ENCODE measurements around the gene ADAMTS3. TPM values are rescaled to one million over a fixed set of nuclear protein-coding genes. Genes with fewer than 3 reads are reported as not detected.

The ADAMTS3 gene
- polyA plus RNA-seq, 2 of the 4 experiments (the other 2 are of a cell fraction) = 0.03 TPM; not detected in 1

DNA sequence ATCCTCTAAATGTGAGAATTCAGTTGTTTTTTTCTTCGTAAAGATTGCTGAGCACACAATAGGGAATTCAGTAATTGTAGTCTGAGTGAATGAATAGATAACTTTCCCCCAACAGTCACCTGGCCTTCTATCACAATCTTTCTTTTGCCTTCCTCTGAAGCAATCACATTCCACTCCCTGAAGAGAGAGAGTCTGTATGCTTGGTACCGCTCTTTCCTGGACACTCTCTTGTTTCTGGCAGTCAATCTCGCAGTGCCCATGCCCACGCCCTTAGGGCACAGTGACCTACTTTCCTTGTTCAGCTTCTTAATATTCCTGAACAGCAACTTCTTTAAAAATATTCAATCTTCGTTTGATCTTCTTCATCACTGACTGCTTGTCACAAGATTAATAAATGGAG lies 255.9 kb downstream of the ADAMTS3 start:
- no peak for ATAC-seq
- WGBS (ENCODE audit: missing lambda C conversion rate) = 46% methylated on average over 5 of the region's 5 CpGs
- TF ChIP-seq BCL3 (IDR thresholded peaks at IDR 0.05) (no peak), RNF2 (IDR thresholded peaks at IDR 0.05; ENCODE audit: borderline replicate concordance, low read depth) (no peak)
- H3K4me2 ChIP-seq = no peak overlapping the region
- ChIA-PET POLR2A (no interaction called here), CTCF (interaction anchor here (1.5 kb wide), 1 partner anchor 17 kb away, joined by 4 read pairs; no protein-coding TSS in a partner anchor)
- H3K4me3 ChIP-seq = no peak overlapping the region
- H3K4me1 ChIP-seq = no peaks in the 10 kb centered on the region
- no peak for DNase-seq (ENCODE audit: low read depth in 1 of 2, low spot score in 1 of 2)
- H3K27ac ChIP-seq = no peak overlapping the region
- no peaks in the 10 kb centered on the region for H3K9me3 ChIP-seq
- FAIRE-seq = no peak

DNA sequence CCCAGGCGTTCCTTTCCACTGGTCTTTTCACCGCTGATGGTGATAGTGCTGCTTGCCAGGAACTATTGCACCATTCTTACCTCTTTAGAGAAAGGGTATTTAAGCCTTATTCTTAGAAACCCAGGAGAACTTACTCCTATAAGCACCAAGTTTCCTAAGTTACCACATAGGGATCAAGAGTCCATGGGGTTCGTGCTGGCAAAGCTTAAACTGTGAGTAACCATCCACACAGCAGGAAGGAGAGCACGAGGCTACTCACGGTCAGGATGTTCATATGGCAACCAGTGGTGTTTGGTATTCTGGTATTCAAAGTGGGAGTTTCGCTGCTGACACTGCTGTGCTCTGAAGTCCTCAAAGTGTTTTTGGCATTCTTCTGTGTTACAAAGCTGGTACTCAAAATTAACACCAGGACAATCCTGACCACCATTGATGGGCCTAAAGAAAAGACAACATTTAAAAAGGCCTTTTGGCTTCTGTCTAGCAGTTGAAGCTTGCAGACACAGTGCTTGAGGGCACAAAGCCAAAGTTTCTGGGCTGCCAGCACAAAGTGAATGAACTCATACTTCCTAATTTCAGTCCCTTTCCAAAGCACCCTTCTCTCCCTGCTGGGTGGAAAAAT lies 256.9 kb downstream of the ADAMTS3 start:
- ChIA-PET CTCF (interaction anchor here (1.5 kb wide), 1 partner anchor 16 kb away, joined by 4 read pairs; no protein-coding TSS in a partner anchor), POLR2A (no interaction called here)
- 20% methylated on average over 6 of the region's 6 CpGs for WGBS (ENCODE audit: missing lambda C conversion rate)
- TF ChIP-seq, protein P1, sequence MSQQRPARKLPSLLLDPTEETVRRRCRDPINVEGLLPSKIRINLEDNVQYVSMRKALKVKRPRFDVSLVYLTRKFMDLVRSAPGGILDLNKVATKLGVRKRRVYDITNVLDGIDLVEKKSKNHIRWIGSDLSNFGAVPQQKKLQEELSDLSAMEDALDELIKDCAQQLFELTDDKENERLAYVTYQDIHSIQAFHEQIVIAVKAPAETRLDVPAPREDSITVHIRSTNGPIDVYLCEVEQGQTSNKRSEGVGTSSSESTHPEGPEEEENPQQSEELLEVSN (IDR thresholded peaks at IDR 0.05; ENCODE audit: borderline replicate concordance, low read depth) = no peak
- no peak for TF ChIP-seq CHD2 (IDR thresholded peaks at IDR 0.05; ENCODE audit: low read length, partially characterized antibody)
- no peak for TF ChIP-seq KDM1A (IDR thresholded peaks at IDR 0.05; ENCODE audit: low read depth)
- TF ChIP-seq MYC (IDR thresholded peaks at IDR 0.05; ENCODE audit: borderline replicate concordance, low read length) = no peak
- no peak for TF ChIP-seq ATOH8 (CRISPR knock-in tag; IDR thresholded peaks at IDR 0.05; ENCODE audit: low read depth)
- TF ChIP-seq CEBPB (IDR thresholded peaks at IDR 0.05) = no peak
- TF ChIP-seq, protein P2, sequence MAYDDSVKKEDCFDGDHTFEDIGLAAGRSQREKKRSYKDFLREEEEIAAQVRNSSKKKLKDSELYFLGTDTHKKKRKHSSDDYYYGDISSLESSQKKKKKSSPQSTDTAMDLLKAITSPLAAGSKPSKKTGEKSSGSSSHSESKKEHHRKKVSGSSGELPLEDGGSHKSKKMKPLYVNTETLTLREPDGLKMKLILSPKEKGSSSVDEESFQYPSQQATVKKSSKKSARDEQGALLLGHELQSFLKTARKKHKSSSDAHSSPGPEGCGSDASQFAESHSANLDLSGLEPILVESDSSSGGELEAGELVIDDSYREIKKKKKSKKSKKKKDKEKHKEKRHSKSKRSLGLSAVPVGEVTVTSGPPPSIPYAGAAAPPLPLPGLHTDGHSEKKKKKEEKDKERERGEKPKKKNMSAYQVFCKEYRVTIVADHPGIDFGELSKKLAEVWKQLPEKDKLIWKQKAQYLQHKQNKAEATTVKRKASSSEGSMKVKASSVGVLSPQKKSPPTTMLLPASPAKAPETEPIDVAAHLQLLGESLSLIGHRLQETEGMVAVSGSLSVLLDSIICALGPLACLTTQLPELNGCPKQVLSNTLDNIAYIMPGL (CRISPR knock-in tag; IDR thresholded peaks at IDR 0.05; ENCODE audit: borderline replicate concordance) = no peak
- TF ChIP-seq TP53 (CRISPR knock-in tag; IDR thresholded peaks at IDR 0.05) = no peak
- no peak for TF ChIP-seq RFX5 (IDR thresholded peaks at IDR 0.05)
- no peak for TF ChIP-seq HEYL (CRISPR knock-in tag; IDR thresholded peaks at IDR 0.05)
- no peak for TF ChIP-seq RARB (CRISPR knock-in tag; IDR thresholded peaks at IDR 0.05)
- peak; percentile 69 to 95 for ATAC-seq
- Histone ChIP-seq H3K4me2 (peak overlapping the region; percentile 23; the same call in 1 of the 3 replicates), H3K9me3 (no peaks in the 10 kb centered on the region), H3K4me3 (no peak overlapping the region), H3K4me1 (no peaks in the 10 kb centered on the region), H3K27ac (no peak overlapping the region)
- DNase-seq (ENCODE audit: low read depth in 1 of 2, low spot score in 1 of 2) = peak in 1 of 2 experiments; percentile 40
- no peak for FAIRE-seq

GRCh38 chr4:72311291-72311690 lies 257.7 kb downstream of the ADAMTS3 start:
- ChIA-PET POLR2A (no interaction called here), CTCF (no interaction called here)
- ATAC-seq = no peak
- Histone ChIP-seq H3K4me2 (0 out of 3 replicates have a peak overlapping the region, but pooled peaks have one; percentile 23), H3K27ac (no peak overlapping the region), H3K9me3 (no peaks in the 10 kb centered on the region), H3K4me3 (no peak overlapping the region), H3K4me1 (no peaks in the 10 kb centered on the region)
- DNase-seq (ENCODE audit: low read depth in 1 of 2, low spot score in 1 of 2) = no peak
- no peak for TF ChIP-seq HEYL (CRISPR knock-in tag; IDR thresholded peaks at IDR 0.05)
- no peak for TF ChIP-seq CHD2 (IDR thresholded peaks at IDR 0.05; ENCODE audit: low read length, partially characterized antibody)
- TF ChIP-seq EHF (CRISPR knock-in tag; IDR thresholded peaks at IDR 0.05) = no peak
- no peak for TF ChIP-seq FOSB (CRISPR knock-in tag; IDR thresholded peaks at IDR 0.05)
- no peak for TF ChIP-seq ZSCAN20 (CRISPR knock-in tag; IDR thresholded peaks at IDR 0.05)
- 51% methylated on average over 3 of the region's 3 CpGs for WGBS (ENCODE audit: missing lambda C conversion rate)
- no peak for FAIRE-seq
